ENCODE results near the gene CDCA3.

- TF ChIP-seq CTCF (IDR thresholded peaks at IDR 0.05) (no peak), POLR2A (IDR thresholded peaks at IDR 0.05) (no peak)
These were observed 40.5 kb upstream of the CDCA3 start for GRCh38 chr12:6891646-6892001.
